ENCODE measurements around the gene MYRFL. TPM values are rescaled to one million over a fixed set of nuclear protein-coding genes. Genes with fewer than 3 reads are reported as not detected.

MYRFL gene
- total and polyA plus RNA-seq, 2 experiments from 2014 or later = 2.3 to 2.7 TPM

DNA sequence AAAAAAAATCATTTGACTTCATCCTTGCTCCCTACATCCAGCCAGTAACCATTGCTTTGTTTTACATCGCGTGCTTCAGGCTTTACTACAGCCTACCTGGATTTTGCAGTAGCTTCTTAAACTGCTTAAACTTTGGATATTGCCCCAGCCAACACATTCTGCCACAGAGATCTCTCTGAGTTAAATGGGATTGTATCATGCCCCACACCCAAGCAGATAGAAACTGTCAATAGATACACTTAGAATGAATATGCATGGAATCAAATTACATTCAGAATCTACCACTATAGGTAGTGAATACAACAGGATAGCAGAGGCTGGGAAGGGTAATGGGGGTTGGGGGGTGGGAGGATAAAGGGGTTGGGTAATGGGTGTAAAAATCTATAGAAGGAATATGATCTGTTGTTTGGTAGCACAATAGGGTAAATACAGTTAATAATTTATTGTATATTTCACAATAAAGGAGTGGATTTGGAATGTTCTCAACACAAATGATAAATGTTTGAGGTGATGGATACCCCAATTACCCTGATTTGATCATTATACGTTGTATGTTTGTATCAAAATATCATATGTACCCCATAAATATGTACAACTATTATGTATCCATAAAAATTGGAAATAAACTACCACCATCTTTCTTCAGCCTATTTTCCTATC is 2.7 kb upstream of the MYRFL start:
- H3K9me3 ChIP-seq (ENCODE audit: low read depth) = no peaks in the 10 kb centered on the region
- H3K9me2 ChIP-seq (replicated peaks; ENCODE audit: insufficient read depth) = no peaks in the 10 kb centered on the region
- no peaks in the 10 kb centered on the region for H3K27me3 ChIP-seq
- H3K4me1 ChIP-seq (ENCODE audit: insufficient read depth) = no peaks in the 10 kb centered on the region
- 90% methylated on average over 3 of the region's 3 CpGs for WGBS (ENCODE audit: low lambda C conversion rate, missing lambda C conversion rate)
- H2AFZ ChIP-seq = no peak overlapping the region
- no peaks in the 10 kb centered on the region for H3K79me2 ChIP-seq
- no peak for DNase-seq (ENCODE audit: low spot score)
- no peaks in the 10 kb centered on the region for H3K36me3 ChIP-seq (replicated peaks; ENCODE audit: insufficient read depth, low read depth)
- H4K20me1 ChIP-seq (ENCODE audit: insufficient read depth, poor library complexity, severe bottlenecking) = no peaks in the 10 kb centered on the region
- no peak overlapping the region for H3K4me3 ChIP-seq
- H3K4me2 ChIP-seq = no peak overlapping the region
- TF ChIP-seq, protein P1, sequence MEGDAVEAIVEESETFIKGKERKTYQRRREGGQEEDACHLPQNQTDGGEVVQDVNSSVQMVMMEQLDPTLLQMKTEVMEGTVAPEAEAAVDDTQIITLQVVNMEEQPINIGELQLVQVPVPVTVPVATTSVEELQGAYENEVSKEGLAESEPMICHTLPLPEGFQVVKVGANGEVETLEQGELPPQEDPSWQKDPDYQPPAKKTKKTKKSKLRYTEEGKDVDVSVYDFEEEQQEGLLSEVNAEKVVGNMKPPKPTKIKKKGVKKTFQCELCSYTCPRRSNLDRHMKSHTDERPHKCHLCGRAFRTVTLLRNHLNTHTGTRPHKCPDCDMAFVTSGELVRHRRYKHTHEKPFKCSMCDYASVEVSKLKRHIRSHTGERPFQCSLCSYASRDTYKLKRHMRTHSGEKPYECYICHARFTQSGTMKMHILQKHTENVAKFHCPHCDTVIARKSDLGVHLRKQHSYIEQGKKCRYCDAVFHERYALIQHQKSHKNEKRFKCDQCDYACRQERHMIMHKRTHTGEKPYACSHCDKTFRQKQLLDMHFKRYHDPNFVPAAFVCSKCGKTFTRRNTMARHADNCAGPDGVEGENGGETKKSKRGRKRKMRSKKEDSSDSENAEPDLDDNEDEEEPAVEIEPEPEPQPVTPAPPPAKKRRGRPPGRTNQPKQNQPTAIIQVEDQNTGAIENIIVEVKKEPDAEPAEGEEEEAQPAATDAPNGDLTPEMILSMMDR (IDR thresholded peaks at IDR 0.05; ENCODE audit: poor library complexity) = no peak
- TF ChIP-seq EZH2 (IDR thresholded peaks at IDR 0.05; ENCODE audit: borderline replicate concordance) (no peak), EZH2phosphoT487 (IDR thresholded peaks at IDR 0.05; ENCODE audit: low read depth, severe bottlenecking, unreplicated experiment) (no peak)
- no peak overlapping the region for H3K27ac ChIP-seq

DNA sequence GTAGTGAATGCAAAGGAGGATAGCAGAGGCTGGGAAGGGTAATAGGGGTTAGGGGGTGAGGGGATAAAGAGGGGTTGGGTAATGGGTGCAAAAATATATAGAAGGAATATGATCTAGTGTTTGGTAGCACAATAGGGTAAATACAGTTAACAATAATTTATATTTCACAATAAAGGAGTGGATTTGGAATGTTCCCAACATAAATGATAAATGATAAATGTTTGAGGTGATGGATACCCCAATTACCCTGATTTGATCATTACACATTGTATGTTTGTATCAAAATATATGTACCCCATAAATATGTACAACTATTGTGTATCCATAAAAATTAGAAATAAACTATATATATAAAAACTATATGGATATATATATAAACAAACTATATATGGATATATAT is 999 bp upstream of the MYRFL start:
- no peak overlapping the region for H3K4me3 ChIP-seq
- H3K4me1 ChIP-seq (ENCODE audit: insufficient read depth) = no peaks in the 10 kb centered on the region
- H3K79me2 ChIP-seq = no peaks in the 10 kb centered on the region
- H3K4me2 ChIP-seq = no peak overlapping the region
- H3K36me3 ChIP-seq (replicated peaks; ENCODE audit: insufficient read depth, low read depth) = no peaks in the 10 kb centered on the region
- no peaks in the 10 kb centered on the region for H3K27me3 ChIP-seq
- H4K20me1 ChIP-seq (ENCODE audit: insufficient read depth, poor library complexity, severe bottlenecking) = no peaks in the 10 kb centered on the region
- no peak overlapping the region for H2AFZ ChIP-seq
- TF ChIP-seq, protein P1 (IDR thresholded peaks at IDR 0.05; ENCODE audit: poor library complexity) = no peak
- TF ChIP-seq EZH2phosphoT487 (IDR thresholded peaks at IDR 0.05; ENCODE audit: low read depth, severe bottlenecking, unreplicated experiment) = no peak
- no peak for TF ChIP-seq EZH2 (IDR thresholded peaks at IDR 0.05; ENCODE audit: borderline replicate concordance)
- DNase-seq (ENCODE audit: low spot score) = no peak
- H3K27ac ChIP-seq = no peak overlapping the region
- H3K9me2 ChIP-seq (replicated peaks; ENCODE audit: insufficient read depth) = no peaks in the 10 kb centered on the region
- H3K9me3 ChIP-seq (ENCODE audit: low read depth) = no peaks in the 10 kb centered on the region

DNA sequence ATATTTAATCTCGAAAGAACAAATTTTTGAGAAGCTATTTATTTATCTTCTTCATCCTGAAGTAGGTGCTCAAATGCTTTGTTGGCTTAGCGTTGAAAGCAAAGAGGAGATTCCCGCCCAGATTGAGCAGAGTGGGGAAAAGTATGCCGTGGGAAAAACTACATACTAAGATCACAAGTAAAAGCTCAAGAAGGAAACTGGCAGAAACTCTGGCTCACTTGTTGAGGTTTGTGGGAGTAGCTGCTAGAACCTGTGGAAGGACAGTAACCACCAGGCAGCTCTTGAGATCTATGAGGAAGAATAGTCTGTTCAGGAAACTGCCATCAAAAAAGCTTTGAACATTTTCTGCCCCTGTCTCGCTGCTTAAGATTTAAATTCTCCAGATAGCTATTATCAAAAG is 3.9 kb downstream of the MYRFL start:
- Histone ChIP-seq H3K4me3 (no peak overlapping the region), H3K79me2 (no peaks in the 10 kb centered on the region), H3K9me3 (ENCODE audit: low read depth) (no peaks in the 10 kb centered on the region), H3K9me2 (replicated peaks; ENCODE audit: insufficient read depth) (no peaks in the 10 kb centered on the region), H3K27ac (no peak overlapping the region), H3K4me2 (no peak overlapping the region), H4K20me1 (ENCODE audit: insufficient read depth, poor library complexity, severe bottlenecking) (no peaks in the 10 kb centered on the region), H3K4me1 (ENCODE audit: insufficient read depth) (no peaks in the 10 kb centered on the region), H3K27me3 (no peaks in the 10 kb centered on the region), H2AFZ (no peak overlapping the region), H3K36me3 (replicated peaks; ENCODE audit: insufficient read depth, low read depth) (no peaks in the 10 kb centered on the region)
- WGBS (ENCODE audit: low lambda C conversion rate, missing lambda C conversion rate) = 78% methylated on average over 5 of the region's 5 CpGs
- DNase-seq (ENCODE audit: low spot score) = no peak
- TF ChIP-seq EZH2phosphoT487 (IDR thresholded peaks at IDR 0.05; ENCODE audit: low read depth, severe bottlenecking, unreplicated experiment) (no peak), EZH2 (IDR thresholded peaks at IDR 0.05; ENCODE audit: borderline replicate concordance) (no peak)
- TF ChIP-seq, protein P1 (IDR thresholded peaks at IDR 0.05; ENCODE audit: poor library complexity) = no peak

Data from hepatocyte (in vitro differentiated cells).